ENCODE measurements around the gene RANBP3. TPM values are rescaled to one million over a fixed set of nuclear protein-coding genes. Genes with fewer than 3 reads are reported as not detected.

The RANBP3 gene
- total and polyA plus RNA-seq, 4 donors, result 33.6 to 67.7 (median 54.9) TPM

DNA sequence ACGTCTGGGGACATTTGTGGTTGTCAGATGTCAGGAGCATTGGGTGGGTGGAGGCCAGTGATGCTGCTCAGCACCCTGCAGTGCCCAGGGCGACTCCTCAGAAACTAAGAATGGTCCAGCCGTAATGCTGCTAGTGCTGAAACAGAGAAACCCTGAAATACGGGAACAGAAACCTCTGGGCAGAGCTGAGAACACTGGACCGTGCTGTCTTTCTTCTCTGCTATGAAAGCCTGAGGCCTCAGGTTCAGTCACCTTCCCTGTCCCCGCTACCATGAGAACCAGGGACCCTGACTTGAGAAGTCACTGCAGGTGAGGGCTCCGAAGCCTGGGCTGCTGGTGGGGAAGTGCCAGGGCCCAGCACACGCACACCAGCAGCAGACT lies 50.5 kb downstream of the RANBP3 start:
- peaks cover 0 to 5% (median 4%) of the 10 kb centered on the region in 5 donors for H3K4me1 ChIP-seq (ENCODE audit: control insufficient read depth in 5 of 5, insufficient read depth in 5 of 5, low read length in 5 of 5)
- no peak overlapping the region for H3K4me3 ChIP-seq
- H3K9me3 ChIP-seq (ENCODE audit: control insufficient read depth in 4 of 4, insufficient read depth in 3 of 4, low read length in 3 of 4), result no peaks in the 10 kb centered on the region
- DNase-seq (no peak), ATAC-seq (ENCODE audit: insufficient read depth, low FRiP score) (no peak)
- H3K36me3 ChIP-seq (ENCODE audit: control insufficient read depth in 4 of 4, insufficient read depth in 4 of 4, low read length in 4 of 4), result peaks cover 18 to 81% (median 56%) of the 10 kb centered on the region in 4 donors
- TF ChIP-seq, protein P1, sequence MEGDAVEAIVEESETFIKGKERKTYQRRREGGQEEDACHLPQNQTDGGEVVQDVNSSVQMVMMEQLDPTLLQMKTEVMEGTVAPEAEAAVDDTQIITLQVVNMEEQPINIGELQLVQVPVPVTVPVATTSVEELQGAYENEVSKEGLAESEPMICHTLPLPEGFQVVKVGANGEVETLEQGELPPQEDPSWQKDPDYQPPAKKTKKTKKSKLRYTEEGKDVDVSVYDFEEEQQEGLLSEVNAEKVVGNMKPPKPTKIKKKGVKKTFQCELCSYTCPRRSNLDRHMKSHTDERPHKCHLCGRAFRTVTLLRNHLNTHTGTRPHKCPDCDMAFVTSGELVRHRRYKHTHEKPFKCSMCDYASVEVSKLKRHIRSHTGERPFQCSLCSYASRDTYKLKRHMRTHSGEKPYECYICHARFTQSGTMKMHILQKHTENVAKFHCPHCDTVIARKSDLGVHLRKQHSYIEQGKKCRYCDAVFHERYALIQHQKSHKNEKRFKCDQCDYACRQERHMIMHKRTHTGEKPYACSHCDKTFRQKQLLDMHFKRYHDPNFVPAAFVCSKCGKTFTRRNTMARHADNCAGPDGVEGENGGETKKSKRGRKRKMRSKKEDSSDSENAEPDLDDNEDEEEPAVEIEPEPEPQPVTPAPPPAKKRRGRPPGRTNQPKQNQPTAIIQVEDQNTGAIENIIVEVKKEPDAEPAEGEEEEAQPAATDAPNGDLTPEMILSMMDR (IDR thresholded peaks at IDR 0.05; ENCODE audit: control extremely low read depth, extremely low read depth), result no peak
- H3K27ac ChIP-seq (ENCODE audit: low read depth in 1 of 2, low read length in 1 of 2), result peak overlapping the region; percentile 46 to 63
- H3K9ac ChIP-seq (ENCODE audit: insufficient read depth in 1 of 2, low read length in 2 of 2), result no peak overlapping the region
- H3K27me3 ChIP-seq (ENCODE audit: control insufficient read depth in 3 of 3, insufficient read depth in 3 of 3, low read length in 2 of 3), result no peaks in the 10 kb centered on the region
- 91 to 93% methylated on average over 8 of the region's 8 CpGs for WGBS, 2 donors

DNA sequence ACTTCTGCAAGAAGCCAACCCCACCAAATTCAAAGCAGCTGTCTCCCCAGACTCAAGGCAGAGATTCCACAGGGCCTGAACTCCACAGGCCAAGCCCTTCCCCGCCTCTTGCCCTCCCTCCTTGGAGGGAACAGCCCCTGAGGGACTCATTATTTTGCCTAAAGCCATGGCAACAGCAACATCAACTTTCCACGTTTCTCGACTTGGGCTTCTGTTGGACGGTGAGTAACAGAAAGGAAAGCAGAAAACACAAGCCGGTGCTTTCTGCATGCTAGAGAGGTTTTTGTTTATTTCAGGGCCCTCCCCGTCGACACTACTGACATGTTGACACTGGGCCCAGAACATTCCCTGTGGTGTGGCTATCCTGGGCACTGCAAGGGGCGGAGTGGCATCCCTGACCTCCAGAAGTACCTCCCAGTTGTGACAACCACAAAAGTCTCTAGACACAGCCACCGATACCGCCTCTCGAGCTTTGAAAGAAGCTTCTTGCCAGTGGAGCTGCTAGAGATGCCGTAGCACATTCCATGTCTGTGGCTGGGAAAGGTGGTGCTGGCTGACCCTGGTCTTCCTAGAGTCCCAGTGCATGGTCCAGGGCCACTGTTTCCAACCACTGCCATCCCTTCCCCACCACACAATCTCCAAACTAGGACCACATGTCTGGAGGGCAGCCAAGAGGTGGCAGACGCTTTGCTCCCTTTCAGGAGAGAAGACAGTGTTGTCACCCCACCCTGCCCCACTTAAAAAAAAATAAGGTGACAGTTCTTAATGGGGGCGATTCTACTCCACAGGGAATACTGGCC lies 51.1 kb downstream of the RANBP3 start:
- Histone ChIP-seq H3K27me3 (ENCODE audit: control insufficient read depth in 3 of 3, insufficient read depth in 3 of 3, low read length in 2 of 3) (no peaks in the 10 kb centered on the region), H3K9me3 (ENCODE audit: control insufficient read depth in 4 of 4, insufficient read depth in 3 of 4, low read length in 3 of 4) (no peaks in the 10 kb centered on the region), H3K4me3 (no peak overlapping the region), H3K4me1 (ENCODE audit: control insufficient read depth in 5 of 5, insufficient read depth in 5 of 5, low read length in 5 of 5) (no peaks in the 10 kb centered on the region), H3K27ac (ENCODE audit: low read depth in 1 of 2, low read length in 1 of 2) (peak overlapping the region; percentile 46 to 63), H3K36me3 (ENCODE audit: control insufficient read depth in 4 of 4, insufficient read depth in 4 of 4, low read length in 4 of 4) (peaks cover 18 to 80% (median 61%) of the 10 kb centered on the region in 4 donors), H3K9ac (ENCODE audit: insufficient read depth in 1 of 2, low read length in 2 of 2) (no peak overlapping the region)
- ATAC-seq (ENCODE audit: insufficient read depth, low FRiP score) (no peak), DNase-seq (peak in 1 of 3 donors; percentile 44)
- WGBS, 2 donors, result 82 to 88% methylated on average over 14 of the region's 14 CpGs
- TF ChIP-seq, protein P1 (IDR thresholded peaks at IDR 0.05; ENCODE audit: control extremely low read depth, extremely low read depth), result no peak

DNA sequence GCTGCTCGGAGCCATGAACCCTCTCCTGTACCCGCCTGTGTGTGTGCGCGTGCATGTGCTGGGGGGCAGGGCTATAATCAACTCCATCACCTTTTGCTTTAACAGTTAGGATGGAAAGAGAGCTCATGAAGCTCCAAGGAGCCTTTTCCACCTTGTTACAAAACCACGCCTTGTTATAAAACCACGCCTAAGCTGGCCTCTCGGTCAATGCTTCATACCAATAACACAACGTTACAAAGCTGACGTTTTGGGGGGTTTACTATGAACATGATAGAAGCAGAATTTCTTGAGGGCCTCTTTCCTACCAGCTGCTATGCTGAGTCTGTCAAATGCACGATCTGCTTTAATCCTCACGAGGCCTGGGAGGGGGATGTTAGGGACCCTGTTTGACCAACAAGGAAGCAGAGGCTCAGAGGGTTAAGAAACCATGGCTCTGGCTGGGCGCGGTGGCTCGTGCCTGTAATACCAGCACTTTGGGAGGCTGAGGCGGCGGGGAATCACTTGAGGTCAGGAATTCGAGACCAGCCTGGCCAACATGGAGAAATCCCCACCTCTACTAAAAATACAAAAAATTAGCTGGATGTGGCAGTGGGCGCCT lies 52.0 kb downstream of the RANBP3 start:
- H3K9me3 ChIP-seq (ENCODE audit: control insufficient read depth in 4 of 4, insufficient read depth in 3 of 4, low read length in 3 of 4), result no peaks in the 10 kb centered on the region
- H3K27me3 ChIP-seq (ENCODE audit: control insufficient read depth in 3 of 3, insufficient read depth in 3 of 3, low read length in 2 of 3), result no peaks in the 10 kb centered on the region
- no peak overlapping the region for H3K27ac ChIP-seq (ENCODE audit: low read depth in 1 of 2, low read length in 1 of 2)
- DNase-seq (no peak), ATAC-seq (ENCODE audit: insufficient read depth, low FRiP score) (no peak)
- no peak overlapping the region for H3K9ac ChIP-seq (ENCODE audit: insufficient read depth in 1 of 2, low read length in 2 of 2)
- TF ChIP-seq, protein P1 (IDR thresholded peaks at IDR 0.05; ENCODE audit: control extremely low read depth, extremely low read depth), result no peak
- peaks cover 18 to 85% (median 61%) of the 10 kb centered on the region in 4 donors for H3K36me3 ChIP-seq (ENCODE audit: control insufficient read depth in 4 of 4, insufficient read depth in 4 of 4, low read length in 4 of 4)
- no peaks in the 10 kb centered on the region for H3K4me1 ChIP-seq (ENCODE audit: control insufficient read depth in 5 of 5, insufficient read depth in 5 of 5, low read length in 5 of 5)
- 95 to 97% methylated on average over 18 of the region's 18 CpGs for WGBS, 2 donors
- no peak overlapping the region for H3K4me3 ChIP-seq

Measured in lung (tissue), 12 donors.